GM12865 (cell line): ENCODE measurements around the gene M1AP.

ENCODE experiments used
- DNase-seq: peaks from one replicate; pipeline ENCODE4 v3.0.0; 2010; ENCODE audit warnings: low read depth
- H3K4me3 ChIP-seq: 2 replicates; pipeline ENCODE4 v1.5.1; 2011; ENCODE audit warnings: mild to moderate bottlenecking, low read depth, low read length, control low read depth
- TF ChIP-seq, protein P1 (sequence below): IDR thresholded peaks from 2 replicates; pipeline ENCODE4 v1.5.1; 2011; ENCODE audit warnings: low read length, control low read depth, low read depth, inconsistent platforms; ENCODE audit not compliant: insufficient read depth; ENCODE audit errors: missing control alignments

Gene M1AP

GRCh38 chr2:74618410-74619083, 29.6 kb downstream of the M1AP start:
- TF ChIP-seq, protein P1, sequence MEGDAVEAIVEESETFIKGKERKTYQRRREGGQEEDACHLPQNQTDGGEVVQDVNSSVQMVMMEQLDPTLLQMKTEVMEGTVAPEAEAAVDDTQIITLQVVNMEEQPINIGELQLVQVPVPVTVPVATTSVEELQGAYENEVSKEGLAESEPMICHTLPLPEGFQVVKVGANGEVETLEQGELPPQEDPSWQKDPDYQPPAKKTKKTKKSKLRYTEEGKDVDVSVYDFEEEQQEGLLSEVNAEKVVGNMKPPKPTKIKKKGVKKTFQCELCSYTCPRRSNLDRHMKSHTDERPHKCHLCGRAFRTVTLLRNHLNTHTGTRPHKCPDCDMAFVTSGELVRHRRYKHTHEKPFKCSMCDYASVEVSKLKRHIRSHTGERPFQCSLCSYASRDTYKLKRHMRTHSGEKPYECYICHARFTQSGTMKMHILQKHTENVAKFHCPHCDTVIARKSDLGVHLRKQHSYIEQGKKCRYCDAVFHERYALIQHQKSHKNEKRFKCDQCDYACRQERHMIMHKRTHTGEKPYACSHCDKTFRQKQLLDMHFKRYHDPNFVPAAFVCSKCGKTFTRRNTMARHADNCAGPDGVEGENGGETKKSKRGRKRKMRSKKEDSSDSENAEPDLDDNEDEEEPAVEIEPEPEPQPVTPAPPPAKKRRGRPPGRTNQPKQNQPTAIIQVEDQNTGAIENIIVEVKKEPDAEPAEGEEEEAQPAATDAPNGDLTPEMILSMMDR, result no peak
- H3K4me3 ChIP-seq, result no peak overlapping the region
- no peak for DNase-seq

- DNase-seq, result no peak
- H3K4me3 ChIP-seq, result no peak overlapping the region
- TF ChIP-seq, protein P1, result no peak
Measured at GRCh38 chr2:74617122-74617521, 31.0 kb downstream of the M1AP start.

GRCh38 chr2:74606927-74607326, 41.2 kb downstream of the M1AP start:
- H3K4me3 ChIP-seq, result no peak overlapping the region
- DNase-seq, result no peak
- TF ChIP-seq, protein P1, result no peak

- H3K4me3 ChIP-seq, result no peak overlapping the region
- DNase-seq, result no peak
- TF ChIP-seq, protein P1, result no peak
Measured at GRCh38 chr2:74603282-74604000, 44.7 kb downstream of the M1AP start.

GRCh38 chr2:74602586-74603281, 45.4 kb downstream of the M1AP start:
- TF ChIP-seq, protein P1, result no peak
- no peak overlapping the region for H3K4me3 ChIP-seq
- no peak for DNase-seq

DNA sequence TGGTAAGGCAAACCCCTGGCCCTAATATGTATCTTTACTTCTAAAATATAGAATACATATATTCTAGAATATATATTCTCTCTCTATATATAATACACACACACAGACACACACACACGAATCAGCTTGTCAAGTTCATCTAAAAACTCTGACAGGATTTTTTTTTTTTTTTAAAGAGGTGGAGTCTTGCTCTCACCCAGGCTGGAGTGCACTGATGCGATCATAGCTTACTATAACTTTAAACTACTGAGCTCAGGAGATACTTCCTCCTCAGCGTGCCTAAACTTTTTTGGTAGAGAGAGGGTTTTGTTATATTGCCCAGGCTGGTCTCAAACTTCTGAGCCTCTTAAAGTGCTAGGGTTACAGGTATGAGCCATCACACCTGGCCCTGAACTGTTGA, 48.5 kb downstream of the M1AP start:
- TF ChIP-seq, protein P1, result no peak

More for the DNA sequence above, 48.5 kb downstream of the M1AP start:
- no peak overlapping the region for H3K4me3 ChIP-seq
- DNase-seq, result no peak
